Activated T-cell treated with anti-CD3 and anti-CD28 coated beads, Interleukin-2, amount 50 U/mL, for 48 hours (primary cell): Measurements from ENCODE around the gene CORO1A.
A peak's percentile ranks its signal among the peaks of the same experiment; 100 is the strongest.
"Not testable (repeated sequence)": the region's sequence is repeated elsewhere in the genome, so short reads cannot be mapped to it uniquely, and the experiment has no call there.

Source experiments
- DNase-seq, 2 experiments: peaks; one replicate each; pipeline ENCODE4 v3.0.0-alpha.2; 2020

CORO1A gene

DNA sequence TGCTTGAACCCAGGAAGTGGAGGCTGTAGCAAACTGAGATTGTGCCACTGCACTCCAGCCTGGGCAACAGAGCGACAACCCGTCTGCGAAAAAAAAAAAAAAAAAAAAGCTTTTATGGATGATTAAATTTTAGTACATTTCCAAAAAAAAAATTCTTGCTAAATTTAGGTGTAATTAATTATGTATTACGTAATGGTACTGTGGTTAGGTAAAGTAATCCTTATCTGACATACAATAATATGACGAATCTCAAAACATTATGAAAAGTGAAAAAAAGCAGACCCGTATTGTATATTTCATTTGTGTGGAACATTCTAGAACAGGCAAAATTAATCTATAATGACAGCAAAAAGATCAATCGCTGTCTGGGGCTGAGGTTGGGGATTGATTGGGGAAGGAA, 10.3 kb upstream of the CORO1A start:
- DNase-seq: no peak

DNA sequence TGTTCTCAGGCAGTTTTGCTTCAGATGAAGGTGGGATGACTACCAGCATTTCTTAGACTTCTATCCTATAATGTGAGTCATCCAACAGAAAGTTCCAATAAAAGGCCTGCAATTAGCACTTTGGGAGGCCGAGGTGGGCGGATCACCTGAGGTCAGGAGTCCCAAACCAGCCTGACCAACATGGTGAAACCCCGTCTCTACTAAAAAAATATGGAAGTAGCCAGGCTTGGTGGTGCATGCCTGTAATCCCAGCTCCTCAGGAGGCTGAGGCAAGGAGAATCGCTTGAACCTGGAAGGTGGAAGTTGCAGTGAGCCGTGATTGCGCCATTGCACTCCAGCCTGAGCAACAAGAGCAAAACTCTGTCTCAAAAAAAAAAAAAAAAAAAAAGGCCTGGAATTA, 6.5 kb upstream of the CORO1A start:
- DNase-seq: not testable (repeated sequence)

DNA sequence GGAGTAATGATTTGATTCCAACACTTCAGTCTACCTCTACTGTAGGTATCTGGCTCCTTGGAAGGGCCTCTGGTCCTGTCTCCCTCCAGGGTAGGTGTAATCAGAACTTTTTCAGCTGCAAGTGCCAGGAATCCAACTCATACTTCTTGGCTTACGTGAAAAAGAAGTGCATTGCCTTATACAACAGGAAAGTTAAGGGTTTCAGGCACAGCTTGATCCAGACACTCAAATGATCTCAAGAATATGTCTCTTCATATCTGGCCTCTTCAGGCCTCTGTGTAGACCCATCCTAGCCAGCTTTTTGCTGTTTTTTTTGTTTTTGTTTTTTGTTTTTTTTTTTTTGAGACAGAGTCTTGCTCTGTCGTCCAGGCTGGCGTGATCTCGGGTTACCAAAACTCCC, 4.2 kb upstream of the CORO1A start:
- DNase-seq: no peak

DNA sequence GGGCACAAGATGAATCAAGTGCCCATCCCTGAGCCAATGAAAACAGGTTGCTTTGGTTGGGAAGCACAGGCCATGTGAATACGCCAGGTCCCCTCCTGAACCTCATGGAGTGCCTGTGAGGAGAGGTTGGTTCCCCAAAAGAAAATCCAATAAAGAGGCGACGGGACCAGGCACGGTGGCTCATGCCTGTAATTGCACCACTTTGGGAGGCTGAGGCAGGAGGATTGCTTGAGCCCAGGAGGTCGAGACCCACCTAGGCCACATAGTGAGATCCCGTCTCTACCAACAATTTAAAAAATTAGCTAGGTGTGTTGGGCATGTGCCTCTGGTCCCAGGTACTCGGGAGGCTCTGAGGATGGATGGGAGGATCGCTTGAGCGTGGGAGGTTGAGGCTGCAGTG, 3.5 kb upstream of the CORO1A start:
- no peak for DNase-seq

DNA sequence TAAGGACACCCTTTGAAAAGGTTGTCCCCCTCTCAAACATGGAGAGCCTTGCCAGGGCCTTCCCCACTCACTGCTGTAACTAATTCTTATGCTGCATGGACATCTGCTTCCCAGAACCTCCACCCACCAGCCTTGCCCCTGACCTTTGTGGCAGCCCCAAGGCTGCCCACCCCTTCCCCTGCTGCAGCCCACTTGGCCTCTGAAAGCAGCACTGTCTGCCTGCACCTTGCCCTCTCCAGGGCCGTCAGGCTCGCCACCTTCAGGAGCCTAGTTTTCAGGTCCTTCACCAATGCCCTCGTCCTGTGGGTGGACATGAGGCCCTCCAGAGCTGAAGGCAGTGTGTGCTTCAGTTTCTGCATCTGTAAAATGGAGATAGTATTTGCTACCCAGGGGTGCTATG, 2.7 kb upstream of the CORO1A start:
- no peak for DNase-seq

DNA sequence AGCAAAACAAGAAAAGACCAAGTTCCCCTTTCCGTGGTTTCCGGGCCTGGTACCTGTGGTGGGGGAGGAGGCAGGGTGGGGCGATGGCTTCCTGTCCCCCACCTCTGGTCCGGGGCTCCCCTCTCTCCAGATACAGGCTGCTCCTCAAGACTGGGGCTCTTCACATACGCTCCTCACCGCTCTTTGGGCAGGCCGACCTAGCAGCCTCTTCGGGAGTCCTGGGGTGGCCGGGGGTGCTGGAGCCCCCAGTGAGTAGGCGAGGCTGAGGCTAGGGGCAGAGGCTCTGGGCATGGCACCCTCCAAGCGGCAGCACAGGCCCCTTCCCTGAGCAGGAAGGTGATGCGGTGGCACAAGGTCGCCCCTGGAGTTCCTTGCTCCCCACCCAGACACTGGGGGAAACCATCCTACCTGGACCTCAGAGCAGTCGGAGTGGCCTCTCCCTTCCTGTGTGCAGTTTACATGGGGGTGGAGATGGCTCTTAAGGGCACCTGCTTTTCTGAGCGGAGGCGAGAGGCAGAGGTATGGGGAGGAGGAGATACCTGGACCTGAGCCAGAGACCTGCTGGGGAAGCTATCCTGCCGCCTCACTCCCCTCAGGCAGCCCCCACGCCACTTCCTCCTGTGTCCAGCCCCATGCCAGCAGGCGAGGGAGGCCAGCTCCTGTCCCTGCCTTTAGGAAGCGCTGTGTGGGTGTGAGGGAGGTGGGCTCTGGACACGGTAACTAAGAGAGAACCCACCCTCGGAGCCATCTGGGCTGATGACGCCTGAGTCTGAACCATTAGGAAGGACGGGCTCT, 891 bp downstream of the CORO1A start:
- DNase-seq: peak; percentile 70 to 78

DNA sequence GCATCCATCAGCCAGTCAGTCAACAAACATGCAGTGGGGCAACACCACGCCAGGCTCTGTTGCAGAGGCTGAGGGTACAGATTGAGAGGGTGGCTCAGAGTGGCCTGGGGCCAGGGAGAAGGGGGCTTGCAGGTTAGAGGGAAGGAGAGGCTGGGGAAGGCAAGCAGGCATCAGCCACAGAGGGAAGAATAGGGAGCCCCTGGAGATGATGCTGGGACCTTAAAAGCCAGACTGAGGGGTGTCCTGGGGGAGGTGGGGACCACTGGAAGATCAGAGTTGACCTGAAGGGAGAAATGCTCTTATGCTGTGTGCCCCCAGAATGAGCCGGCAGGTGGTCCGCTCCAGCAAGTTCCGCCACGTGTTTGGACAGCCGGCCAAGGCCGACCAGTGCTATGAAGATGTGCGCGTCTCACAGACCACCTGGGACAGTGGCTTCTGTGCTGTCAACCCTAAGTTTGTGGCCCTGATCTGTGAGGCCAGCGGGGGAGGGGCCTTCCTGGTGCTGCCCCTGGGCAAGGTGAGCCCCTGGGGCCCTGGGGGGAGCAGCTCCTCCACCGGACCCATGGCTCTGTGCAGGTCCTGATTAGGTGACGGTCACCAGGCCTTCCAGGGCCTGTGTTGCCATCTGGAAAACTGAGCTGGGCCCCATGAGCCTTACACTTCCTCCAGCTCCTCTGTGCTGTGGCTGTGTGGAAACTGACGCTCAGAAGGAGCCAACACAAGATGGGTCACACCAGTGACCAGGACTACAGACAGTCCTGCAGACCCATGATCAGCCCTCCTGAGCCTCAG, 1.7 kb downstream of the CORO1A start:
- peak in 1 of 2 experiments; percentile 60 for DNase-seq

DNA sequence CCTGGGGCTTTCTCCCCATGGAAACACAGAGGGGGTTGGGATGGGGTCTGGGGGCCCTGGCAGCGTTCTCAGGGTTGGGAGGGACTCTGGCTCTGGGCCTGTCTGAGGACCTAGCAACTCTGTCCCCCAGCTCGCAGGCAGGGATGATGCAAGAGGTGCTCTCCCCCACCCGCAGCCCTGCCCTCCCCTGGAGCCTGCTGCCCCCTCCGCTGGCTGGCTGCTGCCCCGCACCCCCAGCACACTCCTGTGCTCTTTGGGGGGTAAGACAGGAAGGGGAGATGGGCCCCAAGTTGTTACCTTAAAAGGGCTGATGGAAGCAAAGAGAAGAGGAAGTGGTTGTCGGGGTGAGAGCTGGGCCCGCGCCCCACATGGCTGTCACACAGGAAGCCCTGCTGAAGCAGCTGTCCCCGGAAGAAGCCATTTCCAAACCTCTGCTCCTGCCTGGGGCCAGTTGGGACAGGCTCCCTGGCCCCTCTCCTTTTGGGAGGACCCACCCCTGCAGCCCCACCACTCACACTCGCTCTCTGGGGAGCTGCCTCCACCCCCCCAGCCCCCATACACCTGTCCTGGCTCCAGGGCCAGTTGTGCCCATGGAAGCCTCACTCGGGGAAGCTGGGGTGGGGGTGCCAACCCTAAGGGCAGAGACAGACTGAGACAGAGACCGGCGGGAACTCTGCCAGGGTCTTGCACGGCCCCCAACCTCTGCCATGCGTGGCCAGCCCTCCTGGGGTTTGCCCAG, 2.5 kb downstream of the CORO1A start:
- DNase-seq: peak; percentile 84 to 87

DNA sequence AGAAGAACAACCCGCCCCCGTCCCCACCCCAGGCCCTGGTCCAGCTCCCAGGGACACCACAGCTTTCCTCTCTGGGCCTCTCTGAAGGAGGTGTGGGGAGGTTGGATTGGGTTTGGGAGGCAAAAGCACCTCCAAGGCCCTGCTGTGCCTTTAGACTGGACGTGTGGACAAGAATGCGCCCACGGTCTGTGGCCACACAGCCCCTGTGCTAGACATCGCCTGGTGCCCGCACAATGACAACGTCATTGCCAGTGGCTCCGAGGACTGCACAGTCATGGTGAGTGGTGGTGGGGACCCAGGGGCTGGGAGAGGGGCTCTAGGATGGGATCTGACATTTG, 3.0 kb downstream of the CORO1A start:
- peak in 1 of 2 experiments; percentile 76 for DNase-seq

DNA sequence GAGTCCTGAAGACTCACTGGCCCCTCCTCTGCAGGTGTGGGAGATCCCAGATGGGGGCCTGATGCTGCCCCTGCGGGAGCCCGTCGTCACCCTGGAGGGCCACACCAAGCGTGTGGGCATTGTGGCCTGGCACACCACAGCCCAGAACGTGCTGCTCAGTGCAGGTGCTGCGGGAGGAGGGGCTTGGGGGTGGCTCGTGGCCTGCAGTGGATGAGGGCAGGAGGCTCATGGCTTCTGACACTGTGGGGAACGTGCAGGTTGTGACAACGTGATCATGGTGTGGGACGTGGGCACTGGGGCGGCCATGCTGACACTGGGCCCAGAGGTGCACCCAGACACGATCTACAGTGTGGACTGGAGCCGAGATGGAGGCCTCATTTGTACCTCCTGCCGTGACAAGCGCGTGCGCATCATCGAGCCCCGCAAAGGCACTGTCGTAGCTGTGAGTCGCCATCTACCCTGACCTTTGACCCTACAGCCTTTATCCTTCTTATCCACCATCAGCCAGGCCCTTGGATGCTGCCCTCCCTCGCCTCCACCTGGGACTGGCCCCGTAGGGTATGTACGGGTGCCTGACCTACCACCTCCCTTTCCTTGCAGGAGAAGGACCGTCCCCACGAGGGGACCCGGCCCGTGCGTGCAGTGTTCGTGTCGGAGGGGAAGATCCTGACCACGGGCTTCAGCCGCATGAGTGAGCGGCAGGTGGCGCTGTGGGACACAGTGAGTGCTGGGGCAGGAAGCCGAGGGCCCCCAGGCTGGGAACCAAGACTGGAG, 3.6 kb downstream of the CORO1A start:
- peak; percentile 95 to 96 for DNase-seq

DNA sequence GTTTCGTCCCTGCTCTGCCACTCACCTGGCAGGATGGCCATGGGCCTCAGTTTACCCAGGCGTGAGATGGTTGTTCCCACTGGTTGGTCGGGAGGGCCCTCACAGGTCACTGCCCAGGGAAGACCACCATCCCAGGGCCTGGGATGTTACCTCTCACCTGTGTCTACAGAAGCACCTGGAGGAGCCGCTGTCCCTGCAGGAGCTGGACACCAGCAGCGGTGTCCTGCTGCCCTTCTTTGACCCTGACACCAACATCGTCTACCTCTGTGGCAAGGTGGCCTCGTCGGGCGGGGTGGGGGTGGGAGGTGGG, 4.1 kb downstream of the CORO1A start:
- DNase-seq: no peak

DNA sequence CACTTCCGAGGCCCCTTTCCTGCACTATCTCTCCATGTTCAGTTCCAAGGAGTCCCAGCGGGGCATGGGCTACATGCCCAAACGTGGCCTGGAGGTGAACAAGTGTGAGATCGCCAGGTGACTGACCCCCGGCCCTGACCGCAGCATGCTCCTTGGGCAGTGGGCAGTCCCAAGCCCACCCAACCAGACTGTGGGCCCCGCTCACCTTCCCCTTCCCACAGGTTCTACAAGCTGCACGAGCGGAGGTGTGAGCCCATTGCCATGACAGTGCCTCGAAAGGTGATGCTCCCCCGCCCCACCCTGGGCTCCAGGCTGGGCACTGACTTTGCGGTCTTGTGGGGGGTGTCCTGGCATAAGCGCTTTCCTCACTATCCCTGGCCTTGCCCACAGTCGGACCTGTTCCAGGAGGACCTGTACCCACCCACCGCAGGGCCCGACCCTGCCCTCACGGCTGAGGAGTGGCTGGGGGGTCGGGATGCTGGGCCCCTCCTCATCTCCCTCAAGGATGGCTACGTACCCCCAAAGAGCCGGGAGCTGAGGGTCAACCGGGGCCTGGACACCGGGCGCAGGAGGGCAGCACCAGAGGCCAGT, 4.7 kb downstream of the CORO1A start:
- DNase-seq: no peak

DNA sequence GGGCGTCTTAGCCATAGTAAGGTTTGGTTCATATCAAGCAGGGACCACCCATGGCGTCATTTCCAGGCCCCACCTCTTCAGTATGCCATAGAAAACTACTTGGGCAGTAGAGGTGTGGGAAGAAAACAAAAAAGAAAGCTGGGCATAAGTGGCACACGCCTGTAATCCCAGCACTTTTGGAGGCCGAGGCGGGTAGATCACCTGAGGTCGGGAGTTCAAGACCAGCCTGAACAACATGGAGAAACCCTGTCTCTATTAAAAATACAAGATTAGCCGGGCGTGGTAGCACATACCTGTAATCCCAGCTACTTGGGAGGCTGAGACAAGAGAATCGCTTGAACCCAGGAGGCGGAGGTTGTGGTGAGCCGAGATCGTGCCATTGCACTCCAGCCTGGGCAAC, 7.8 kb downstream of the CORO1A start:
- not testable (repeated sequence) for DNase-seq

DNA sequence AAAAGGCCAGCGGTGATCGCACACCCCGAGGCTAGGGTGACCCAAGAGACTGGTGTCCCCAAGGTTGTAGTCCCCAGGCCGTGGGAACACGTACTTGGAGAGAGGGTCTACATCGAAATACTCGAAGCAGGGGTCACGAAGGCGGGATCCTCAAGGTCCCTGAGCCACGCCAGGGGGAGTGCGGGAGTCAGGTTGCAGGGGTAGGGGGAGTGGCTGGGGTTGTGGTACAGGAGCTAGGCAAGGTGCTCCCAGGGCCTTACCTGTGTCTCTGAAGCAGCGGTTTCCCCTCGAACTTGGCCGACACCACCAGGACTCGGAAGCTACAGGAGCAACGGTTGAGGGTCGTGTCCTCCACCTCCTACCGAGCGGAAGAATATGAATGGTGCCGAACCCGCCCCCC, 9.7 kb downstream of the CORO1A start:
- DNase-seq: not testable (repeated sequence)

DNA sequence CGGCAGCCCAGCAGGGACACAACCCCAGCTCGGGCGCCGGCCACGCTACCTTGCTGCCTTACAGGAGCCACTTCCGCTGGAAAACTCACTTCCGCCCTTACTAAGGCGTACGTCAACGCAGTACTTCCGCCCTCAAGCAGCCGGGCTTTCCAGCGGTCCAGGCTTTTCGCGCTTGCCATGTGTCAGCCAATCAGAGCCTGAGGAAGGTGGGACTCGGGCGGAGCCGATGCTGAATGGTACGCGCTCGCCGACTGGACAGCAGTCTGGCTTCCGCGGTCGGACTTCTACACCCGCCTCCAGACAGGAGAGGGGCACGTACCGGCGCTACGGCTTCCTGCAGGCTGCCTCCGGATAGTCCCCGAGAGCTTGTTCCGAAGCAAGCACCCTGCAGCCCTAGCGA, 10.2 kb downstream of the CORO1A start, which contains the start of the genes BOLA2B and SLX1A:
Gene BOLA2B (minus strand): TSS at position 52 of the 400 bp plus-strand sequence. CDS start 71 bp downstream, outside the sequence.
Gene SLX1A (plus strand): TSS at position 261 of the 400 bp plus-strand sequence. CDS start 210 bp downstream, outside the sequence.
- not testable (repeated sequence) for DNase-seq

DNA sequence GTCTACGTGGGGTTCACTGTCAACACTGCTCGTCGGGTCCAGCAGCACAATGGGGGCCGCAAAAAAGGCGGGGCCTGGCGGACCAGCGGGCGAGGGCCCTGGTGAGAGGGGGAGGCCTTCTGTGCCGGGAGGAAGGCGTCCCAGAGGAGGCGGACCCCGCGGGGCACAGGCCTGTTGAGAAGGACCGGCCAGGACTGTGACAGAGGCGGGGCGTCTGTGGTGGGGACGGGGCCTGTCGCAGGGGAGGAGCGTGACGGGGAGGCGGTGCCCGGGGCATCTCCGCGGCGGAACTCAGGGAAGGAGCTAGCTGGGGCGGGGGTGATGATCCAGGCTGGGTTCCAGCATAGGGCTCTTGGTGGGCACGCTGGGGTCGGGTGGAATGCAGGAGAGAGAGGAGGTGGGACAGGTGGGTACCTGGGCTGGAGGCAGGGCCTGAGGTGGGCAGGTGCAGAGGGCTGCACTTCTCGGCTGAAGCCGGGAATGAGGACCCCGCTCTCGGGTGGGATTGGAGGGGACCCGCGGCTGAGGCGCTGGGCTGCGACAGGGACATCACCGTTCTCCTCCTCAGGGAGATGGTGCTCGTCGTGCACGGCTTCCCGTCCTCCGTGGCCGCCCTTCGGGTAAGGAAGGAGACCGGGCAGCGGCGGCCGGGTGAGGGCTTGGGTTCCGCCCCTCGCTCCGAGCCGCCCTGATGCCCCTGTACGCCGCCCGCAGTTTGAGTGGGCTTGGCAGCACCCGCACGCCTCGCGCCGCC, 10.9 kb downstream of the CORO1A start:
- peak in 1 of 2 experiments; percentile 43 for DNase-seq

DNA sequence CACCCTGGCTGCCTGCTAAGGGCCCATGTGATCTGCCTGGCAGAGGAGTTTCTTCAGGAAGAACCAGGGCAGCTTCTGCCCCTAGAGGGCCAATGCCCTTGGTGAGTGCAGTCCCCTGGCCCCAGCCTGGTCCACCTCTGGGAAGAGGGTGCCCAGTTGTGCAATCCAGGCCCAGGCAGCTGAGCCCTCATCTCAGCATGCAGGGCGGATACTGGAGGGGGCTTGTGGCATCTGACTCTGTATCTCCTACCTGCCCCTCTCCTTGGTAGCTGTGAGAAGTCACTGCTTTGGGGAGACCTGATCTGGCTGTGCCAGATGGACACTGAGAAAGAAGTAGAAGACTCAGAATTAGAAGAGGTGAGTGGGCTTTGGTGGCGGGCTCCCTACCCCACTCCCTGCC, 13.6 kb downstream of the CORO1A start:
- DNase-seq: not testable (repeated sequence)

DNA sequence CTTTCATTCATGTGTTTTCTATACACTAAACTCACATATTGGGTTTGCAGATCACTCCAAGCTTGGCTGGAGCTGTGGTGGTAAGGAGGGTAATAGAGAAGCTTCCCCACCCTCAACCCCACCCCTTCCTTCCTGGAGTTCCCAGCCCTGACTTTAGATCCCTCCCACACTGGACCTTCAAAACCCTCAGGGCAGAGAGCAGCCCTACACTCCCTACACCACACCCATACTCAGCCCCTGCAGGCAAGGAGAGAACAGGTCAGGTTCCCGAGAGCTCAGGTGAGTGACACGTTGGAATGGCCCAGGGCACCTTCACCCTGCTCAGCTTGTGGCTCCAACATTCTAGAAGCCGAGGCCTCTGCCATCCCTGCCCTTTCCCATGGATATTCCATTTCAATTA, 15.6 kb downstream of the CORO1A start, which contains the start of gene SULT1A3:
Gene SULT1A3 (plus strand): TSS at position 207 of the 400 bp plus-strand sequence. CDS start 1,474 bp downstream, outside the sequence.
- DNase-seq: not testable (repeated sequence)

DNA sequence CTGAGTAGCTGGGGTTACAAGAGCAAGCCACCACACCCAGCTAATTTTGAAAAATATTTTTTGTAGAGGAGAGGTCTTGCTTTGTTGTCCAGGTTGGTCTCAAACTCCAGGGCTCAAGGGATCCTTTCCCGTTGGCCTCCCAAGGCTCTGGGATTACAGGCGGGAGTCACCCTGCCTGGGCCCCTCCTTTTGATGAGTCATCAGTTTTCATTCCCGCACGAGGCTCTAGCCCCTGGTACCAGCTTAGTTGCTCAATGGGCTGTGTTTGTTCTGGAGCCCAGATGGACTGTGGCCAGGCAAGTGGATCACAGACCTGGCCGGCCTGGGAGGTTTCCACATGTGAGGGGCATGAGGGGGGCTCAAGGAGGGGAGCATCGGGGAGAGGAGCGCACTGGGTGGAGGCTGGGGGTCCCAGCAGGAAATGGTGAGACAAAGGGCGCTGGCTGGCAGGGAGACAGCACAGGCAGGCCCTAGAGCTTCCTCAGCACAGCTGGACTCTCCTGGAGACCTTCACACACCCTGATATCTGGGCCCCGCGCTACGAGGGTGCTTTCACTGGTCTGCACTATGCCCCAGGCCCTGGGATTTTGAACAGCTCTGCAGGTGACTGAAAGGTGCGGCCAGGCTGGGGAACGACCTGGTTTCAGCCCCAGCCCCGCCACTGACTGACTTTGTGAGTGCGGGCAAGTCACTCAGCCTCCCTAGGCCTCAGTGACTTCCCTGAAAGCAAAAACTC, 16.4 kb downstream of the CORO1A start:
- DNase-seq: not testable (repeated sequence)

DNA sequence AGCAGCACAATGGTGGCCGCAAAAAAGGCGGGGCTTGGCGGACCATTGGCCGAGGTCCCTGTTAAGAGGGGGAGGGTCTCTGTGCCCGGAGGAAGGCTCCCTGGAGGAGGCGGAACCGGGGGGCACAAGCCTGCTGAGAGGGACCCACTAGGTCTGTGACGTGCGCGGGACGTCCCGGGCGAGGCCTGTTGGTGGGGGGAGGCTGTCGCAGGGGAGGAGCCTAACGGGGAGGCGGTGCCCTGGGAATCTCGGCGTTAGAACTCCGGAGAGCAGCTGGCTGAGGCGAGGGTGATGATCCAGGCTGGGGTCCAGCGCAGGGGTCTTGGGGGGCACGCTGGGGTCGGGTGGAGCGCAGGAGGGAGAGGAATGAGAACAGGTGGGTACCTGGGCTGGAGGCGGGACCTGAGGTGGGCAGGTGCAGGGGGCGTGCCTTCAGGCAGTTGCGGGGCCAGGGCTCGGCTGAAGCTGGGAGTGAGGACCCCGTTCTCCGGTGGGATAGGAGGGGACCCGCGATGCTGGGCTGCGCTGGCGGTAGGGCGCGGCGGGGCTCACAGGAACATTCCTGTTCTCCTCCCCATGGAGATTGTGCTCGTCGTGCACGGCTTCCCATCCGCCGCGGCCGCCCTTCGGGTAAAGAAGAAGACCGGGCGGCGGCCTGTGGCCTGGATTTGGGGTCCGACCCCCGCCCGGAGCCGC, 22.3 kb downstream of the CORO1A start:
- DNase-seq: peak; percentile 32 to 45
